GM21515 (cell line): ENCODE measurements around the gene CSF2.

Experiments
- ATAC-seq: cut with Tn5 transposase; IDR thresholded peaks from one replicate; pipeline ENCODE4 v1.9.1; 2021; ENCODE audit not compliant: unreplicated experiment

Gene CSF2

GRCh38 chr5:132067941-132068808 lies 5.4 kb upstream of the CSF2 start:
- no peak for ATAC-seq

DNA sequence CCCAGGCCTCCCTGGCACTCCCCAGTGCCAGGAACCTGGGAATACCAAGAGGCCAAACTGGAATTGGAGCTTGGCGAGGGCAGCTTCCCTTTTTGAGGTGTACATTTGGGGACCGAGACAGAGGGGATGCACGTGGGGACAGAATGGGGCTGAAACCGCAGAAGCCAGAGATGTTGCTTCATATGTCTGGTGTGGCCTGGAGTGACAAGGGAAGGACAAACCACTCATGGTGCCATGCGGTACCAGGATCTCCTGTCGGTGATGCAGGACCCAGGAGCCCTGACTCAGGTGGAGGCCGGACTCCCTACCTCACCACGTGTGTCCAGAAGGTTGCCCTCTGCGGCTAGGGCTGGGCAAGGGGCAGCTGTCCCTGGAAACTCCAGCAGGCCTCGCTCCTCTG lies 4.0 kb upstream of the CSF2 start:
- no peak for ATAC-seq

DNA sequence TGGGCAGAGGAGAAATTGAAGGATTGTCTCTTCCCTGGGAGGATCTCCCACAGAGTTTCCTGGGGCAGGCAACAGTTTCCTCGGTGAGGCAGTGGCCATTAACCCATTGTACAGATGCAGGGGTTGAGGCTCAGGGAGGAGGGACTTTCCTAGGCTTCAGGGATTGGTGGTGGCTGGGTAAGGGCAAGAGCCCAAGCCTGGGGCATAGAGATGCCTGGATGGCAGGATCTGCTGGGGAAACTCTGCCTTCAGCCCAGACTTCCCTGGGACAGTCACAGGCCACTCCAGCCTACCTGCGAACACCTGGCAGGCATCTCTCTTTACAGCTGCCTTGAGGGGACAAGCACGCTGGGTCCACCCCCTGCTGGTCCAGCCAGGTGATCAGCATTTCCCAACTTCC lies 3.6 kb upstream of the CSF2 start:
- no peak for ATAC-seq

DNA sequence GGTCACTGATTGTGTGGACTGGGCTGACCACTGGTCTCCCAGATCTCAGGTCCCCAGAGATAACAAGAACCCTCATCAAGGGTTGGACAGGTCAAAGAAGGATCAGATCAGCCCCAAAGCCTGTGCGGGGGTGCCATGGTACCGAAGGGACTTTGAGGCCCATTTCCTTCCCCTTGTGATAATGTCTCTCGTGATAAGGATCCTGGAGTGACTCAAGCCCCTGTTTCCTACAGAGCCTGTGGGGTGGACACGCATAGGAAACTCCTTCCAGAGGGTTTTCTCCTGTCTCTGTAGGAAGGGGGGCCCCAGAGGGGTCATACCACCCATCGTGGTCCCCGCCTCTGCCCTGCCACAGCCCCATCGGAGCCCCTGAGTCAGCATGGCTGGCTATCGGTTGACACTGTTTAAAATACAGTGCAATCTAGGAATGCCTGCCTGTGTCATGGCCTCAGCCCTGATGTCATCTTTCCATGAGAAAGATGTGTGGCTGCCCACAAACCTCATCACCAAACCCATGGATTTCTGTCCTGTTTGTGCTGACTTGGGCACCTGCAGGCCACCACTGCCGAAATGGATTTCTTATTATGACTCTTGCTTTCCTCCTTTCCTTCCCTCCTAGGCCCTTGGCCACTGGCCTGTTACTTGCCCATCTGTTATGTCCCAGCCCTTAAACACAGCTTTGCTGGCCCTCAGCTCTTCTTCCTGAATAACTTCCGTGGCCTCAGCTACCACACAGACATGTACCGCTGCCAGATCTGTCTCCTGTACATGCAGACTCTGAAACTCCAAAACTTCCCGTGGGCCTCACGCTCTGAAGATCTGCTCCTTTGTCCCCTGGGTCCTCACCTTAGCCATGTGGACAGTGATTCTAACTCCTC lies 2.9 kb upstream of the CSF2 start:
- ATAC-seq = no peak

DNA sequence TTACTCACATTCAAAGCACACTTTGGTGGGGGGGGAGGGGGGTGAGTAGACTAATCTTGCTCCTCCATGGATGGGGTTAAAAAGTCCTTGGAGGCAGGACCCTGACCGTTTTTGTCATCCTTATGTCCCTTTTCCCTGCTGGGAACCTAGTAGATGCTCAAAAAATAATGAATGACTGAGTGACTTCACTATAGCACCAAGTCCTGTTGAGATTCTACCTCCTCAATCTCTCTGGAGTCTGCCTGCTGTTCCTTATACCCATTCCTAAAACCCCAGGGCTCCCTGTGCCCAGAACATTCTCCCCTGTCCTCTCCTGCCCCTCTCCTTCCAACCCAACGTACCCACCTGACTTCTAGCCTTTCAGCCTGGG lies 2.3 kb upstream of the CSF2 start:
- ATAC-seq = no peak

- no peak for ATAC-seq
These were observed 1.5 kb upstream of the CSF2 start for GRCh38 chr5:132072070-132072469.

DNA sequence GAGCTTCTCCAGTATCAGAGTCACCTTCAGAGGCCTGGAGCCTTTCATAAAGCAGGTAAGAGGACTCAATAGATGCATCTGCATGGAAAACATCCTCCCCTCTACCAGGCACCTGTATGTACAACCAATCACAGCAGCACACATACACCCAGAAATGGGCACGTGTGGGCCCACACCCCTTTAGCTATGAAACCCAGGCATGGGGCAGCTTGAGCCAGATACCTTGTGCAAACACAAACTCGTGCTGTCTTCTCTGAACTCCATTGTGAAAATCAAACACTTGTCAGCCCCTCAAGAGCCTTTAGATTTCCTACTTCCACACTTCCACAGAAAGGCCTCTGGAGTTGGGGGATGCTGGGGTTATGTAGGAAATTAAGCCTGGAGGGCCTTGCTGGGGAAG lies 1.1 kb upstream of the CSF2 start:
- no peak for ATAC-seq

- no peak for ATAC-seq
These were observed 642 bp downstream of the CSF2 start for GRCh38 chr5:132074091-132074771.

DNA sequence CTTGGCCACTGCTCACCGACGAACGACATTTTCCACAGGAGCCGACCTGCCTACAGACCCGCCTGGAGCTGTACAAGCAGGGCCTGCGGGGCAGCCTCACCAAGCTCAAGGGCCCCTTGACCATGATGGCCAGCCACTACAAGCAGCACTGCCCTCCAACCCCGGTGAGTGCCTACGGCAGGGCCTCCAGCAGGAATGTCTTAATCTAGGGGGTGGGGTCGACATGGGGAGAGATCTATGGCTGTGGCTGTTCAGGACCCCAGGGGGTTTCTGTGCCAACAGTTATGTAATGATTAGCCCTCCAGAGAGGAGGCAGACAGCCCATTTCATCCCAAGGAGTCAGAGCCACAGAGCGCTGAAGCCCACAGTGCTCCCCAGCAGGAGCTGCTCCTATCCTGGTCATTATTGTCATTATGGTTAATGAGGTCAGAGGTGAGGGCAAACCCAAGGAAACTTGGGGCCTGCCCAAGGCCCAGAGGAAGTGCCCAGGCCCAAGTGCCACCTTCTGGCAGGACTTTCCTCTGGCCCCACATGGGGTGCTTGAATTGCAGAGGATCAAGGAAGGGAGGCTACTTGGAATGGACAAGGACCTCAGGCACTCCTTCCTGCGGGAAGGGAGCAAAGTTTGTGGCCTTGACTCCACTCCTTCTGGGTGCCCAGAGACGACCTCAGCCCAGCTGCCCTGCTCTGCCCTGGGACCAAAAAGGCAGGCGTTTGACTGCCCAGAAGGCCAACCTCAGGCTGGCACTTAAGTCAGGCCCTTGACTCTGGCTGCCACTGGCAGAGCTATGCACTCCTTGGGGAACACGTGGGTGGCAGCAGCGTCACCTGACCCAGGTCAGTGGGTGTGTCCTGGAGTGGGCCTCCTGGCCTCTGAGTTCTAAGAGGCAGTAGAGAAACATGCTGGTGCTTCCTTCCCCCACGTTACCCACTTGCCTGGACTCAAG lies 1.5 kb downstream of the CSF2 start:
- no peak for ATAC-seq

DNA sequence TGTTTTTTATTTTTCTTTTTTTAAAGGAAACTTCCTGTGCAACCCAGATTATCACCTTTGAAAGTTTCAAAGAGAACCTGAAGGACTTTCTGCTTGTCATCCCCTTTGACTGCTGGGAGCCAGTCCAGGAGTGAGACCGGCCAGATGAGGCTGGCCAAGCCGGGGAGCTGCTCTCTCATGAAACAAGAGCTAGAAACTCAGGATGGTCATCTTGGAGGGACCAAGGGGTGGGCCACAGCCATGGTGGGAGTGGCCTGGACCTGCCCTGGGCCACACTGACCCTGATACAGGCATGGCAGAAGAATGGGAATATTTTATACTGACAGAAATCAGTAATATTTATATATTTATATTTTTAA lies 2.1 kb downstream of the CSF2 start:
- no peak for ATAC-seq

DNA sequence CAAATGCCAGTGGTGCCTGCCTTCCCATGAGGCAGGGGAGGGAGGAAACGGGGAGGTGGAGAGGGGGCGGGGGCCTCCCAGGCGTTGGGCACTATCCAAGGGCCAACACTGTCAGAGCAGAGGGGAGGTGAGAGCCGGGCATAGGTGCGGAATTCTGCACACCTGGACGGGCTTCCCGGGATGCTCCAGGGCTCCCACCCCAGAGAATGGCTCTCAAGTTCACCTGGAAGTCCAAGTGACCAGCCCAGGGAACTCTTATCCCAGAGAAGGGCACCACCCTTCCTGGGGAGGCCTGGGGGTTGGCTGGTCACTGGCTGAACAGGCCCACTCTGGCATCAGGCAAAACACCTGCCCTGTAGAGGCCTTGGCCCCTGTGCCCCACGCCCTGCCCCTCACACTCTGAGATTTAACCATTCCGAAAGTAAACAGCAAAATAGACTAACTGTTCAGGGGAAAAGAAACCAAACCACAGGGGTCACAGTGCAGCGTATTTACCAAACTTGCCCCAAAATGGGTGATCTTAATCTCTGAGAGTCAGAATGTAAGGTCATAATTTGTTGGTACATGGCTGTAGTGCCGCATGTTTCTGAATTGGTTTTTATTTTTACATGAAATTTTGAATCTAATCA lies 2.7 kb downstream of the CSF2 start:
- no peak for ATAC-seq

DNA sequence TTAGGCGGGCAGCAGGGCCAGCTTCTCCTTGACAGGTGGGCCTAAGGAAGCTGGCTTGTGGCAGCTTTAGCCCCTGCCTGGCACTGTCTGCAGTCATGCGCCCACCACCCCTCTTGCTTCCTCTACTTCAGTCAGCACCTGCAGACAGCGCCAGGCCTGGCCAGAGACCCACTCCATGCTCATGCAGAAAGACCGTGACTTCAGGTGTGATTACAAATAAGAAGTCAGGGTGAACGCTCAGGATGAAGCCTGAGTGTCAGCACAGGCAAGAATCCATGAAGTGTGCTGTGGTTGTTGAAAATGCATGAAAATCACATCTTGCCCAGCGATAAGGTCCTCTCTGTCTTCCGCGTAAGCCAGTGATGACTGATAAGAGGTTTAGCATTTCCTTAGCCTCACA lies 3.4 kb downstream of the CSF2 start:
- ATAC-seq = no peak

DNA sequence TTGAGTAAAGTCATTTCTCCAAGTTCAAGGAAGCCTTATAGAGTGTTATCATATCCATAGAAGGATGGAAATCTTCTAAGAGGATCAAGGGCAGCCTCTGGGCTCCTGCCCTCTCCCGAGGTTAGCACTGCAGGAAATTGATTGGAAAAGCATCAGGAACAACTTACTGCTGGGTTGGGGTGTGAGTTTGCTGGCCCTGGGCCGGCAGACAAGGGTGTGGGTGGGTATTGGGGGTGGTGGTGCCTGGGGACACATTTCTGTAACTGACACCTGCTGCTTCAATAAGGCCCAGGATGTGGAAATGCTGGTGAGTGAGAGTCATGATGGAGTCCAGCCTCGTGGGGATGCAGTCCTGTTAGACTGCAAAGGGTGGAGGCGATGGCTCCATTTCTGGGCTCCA lies 5.5 kb downstream of the CSF2 start:
- ATAC-seq = no peak

DNA sequence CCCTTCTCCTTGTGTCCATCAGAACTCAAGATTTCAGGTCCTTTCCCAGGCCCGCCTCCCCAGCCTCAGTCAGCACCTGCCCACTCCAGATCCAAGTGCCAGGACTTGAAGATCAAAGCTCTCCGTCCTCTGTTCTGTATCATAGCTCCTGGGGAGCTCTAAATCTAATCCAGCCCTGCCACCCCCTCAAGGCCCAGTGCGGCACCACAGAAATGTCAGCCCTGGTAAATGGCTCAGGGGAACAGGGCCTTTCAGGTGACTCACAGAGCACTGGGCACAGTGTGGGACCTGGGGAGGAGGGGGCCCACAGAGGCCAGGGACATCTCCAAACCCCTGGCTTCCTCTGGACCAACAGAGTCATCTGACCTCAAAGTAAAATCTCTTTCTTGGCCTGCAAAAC lies 6.0 kb downstream of the CSF2 start:
- no peak for ATAC-seq

- no peak for ATAC-seq
These were observed 7.0 kb downstream of the CSF2 start for GRCh38 chr5:132080595-132080994.

- no peak for ATAC-seq
These were observed 7.9 kb downstream of the CSF2 start for GRCh38 chr5:132081458-132081857.

DNA sequence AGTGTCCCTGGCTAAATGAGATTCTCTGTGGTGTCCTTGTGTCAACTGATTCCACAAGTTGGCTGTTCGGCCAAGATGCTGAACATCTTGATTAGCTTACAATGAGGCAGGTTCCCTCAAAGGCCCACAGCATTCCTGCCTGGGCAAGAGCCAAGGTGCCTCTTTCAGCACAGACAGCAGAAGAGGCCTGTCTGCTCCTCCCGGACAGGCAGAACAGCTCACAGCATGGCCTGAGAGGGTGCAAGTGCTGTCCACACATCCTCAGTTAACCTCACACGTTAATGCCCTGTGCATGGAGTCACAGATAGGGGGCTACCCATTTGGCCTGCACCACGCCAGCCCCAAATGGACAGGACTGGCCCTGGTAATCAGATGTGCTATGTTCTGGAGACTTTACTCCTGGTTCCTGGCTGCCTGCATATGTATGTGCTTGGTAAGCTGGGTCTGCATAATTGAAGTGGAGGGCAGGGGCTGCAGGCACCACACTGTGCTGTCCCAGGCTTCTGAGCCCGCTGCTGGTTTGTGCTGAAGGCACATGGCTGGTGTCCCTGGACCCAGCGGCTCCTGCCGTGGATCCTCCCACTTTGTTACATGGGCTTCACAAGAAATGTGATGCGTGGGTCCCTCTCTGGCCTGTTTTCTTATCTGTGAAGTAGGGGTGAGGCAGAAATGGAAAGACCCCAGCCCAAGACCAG lies 8.9 kb downstream of the CSF2 start:
- ATAC-seq = no peak

- no peak for ATAC-seq
These were observed 9.6 kb downstream of the CSF2 start for GRCh38 chr5:132083071-132083678.

DNA sequence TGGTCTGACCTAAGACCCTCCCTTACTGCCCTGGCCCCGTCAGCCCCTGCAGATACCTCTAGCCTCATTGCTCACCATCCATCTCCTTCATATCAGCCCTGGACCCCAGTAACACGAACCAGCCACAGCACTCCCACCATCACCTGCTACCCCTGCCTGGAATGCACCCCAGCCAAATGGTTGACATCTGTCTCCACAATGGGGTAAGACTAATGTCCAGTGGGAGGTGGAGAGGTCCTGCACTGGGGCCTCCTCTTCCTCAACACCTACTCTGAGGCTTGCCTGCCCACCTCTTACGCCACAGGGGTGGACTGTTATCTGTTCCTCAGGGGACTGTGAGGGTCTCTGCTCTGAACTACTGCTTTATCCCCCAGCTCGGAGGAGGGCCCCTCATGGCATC lies 12.1 kb downstream of the CSF2 start:
- no peak for ATAC-seq
